HG02678 (cell line): Measurements from ENCODE around the gene VBP1.
"Not testable (repeated sequence)": the region's sequence is repeated elsewhere in the genome, so short reads cannot be mapped to it uniquely, and the experiment has no call there.

Source experiments
- ATAC-seq: cut with Tn5 transposase; IDR thresholded peaks from one replicate; pipeline ENCODE4 v1.9.1; 2021; ENCODE audit warnings: mild to moderate bottlenecking, moderate library complexity; ENCODE audit not compliant: unreplicated experiment

VBP1 gene

DNA sequence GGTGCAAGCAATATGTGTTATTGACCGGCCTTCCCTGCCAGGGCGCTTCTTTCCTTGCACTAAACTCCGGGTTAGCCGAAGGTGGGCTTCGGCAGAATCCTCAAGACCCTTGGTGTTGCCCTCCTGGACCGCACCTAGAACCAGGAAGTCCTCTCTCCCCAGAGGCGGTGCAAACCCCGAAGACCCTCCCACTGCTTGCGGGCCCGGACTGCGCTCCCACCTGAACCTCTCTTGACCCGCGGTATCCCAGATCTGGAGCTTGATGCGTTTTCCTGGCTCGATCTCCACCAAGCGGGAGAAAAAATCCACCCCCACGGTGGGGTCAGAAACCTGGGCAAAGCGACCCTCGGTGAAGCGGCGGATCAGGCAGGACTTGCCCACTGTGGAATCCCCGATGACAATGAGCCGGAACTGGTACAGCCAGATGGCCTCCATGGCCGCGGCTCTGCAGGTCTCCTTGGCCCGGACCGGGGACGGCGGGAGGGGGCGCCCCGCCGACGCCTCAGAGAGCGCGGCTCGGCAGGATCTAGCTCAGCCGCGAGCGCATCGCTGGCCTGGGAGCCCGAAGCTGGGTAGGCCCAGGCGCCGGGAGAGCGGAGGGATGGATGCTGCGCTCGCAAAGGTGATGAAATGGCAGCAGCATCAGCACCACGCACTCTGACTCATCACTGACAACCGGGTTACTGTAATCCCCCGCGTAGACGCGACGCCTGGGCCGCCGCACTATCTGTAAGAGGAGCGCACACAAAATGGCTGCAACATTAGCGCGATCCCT is 47.8 kb downstream of the VBP1 start, which contains the start of gene RAB39B:
RAB39B (minus strand) TSS at position 638 of the 775 bp plus-strand sequence; CDS start at position 435, 203 bp downstream.
- ATAC-seq: peak; percentile 92

DNA sequence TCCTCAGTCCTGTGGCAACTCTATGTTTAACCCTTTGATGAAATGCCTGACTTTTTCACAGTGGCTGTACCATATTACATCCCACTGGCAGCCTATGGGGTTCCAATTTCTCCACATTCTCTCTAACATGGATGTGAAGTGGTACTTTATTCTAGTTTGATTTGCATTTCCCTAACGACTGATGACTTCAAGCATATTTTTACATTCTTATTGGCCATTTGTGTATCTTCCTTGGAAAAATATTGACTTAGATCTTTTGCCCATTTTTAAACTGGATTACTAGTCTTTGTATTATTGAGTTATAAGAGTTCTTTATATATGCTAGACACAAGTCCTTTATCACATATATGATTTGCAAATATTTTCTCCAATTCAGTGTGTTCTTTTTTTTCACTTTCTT is 50.2 kb downstream of the VBP1 start:
- no peak for ATAC-seq

DNA sequence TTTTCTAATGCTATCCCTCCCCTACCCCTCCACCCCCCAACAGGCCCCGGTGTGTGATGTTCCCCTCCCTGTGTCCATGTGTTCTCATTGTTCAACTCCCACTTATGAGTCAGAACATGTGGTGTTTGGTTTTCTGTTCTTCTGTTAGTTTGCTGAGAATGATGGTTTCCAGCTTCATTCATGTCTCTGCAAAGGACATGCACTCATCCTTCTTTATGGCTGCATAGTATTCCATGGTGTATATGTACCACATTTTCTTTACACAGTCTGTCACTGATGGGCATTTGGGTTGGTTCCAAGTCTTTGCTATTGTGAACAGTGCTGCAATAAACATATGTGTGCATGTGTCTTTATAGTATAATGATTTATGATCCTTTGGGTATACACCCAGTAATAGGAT is 51.7 kb downstream of the VBP1 start:
- not testable (repeated sequence) for ATAC-seq

DNA sequence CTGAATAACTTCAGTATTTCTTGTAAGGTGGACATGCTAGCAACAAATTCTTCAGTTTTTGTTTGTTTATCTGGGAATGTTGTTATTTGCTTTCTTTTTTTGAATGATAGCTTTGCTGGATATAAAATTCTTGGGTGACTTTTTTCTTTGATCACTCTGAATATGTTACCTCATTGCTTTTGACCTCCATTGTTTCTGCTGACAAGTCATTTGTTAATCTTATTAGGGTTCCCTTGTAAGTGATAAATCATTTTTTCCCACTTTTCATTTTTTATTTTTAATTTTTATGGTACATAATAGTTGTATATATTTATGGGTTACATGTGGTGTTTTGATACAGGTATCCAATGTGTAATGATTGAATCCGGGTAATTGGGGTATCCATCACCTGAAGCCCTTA is 54.7 kb downstream of the VBP1 start:
- ATAC-seq: no peak

DNA sequence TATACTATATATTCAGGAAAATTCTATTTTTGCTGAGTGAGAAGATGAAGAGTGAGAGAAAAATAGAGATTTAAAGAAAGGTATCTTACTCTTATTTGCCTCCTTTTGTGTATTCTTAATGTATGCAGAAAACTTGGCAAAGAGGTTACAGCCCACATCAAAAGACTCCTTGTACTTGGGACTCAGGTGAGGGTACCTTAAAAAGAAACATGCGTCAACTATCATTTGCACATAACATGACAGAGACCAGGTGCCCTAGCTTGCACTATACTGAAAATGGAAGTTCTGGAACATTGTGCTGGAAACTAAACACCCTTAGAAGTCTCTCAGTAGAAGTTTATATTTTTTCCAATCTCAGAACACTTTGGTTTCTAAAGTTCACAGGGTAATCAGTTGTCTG is 63.6 kb downstream of the VBP1 start:
- ATAC-seq: no peak
